SK-N-MC (cell line): ENCODE measurements around the gene LMF2.

Experiments
- EZH2 ChIP-seq: fragments of 200-600 bp; sonication (generic); IDR thresholded peaks from one replicate; pipeline ENCODE4 v1.6.1; 2017; ENCODE audit warnings: antibody characterized with exemption
- FOXP2 ChIP-seq: optimal IDR thresholded peaks from 2 replicates; pipeline ENCODE3; 2011; ENCODE audit warnings: mild to moderate bottlenecking, moderate library complexity; ENCODE audit not compliant: insufficient read depth; ENCODE audit errors: extremely low read length, control extremely low read depth
- POLR2AphosphoS5 ChIP-seq: IDR thresholded peaks from 2 replicates; pipeline ENCODE4 v1.6.1; 2012; ENCODE audit warnings: mild to moderate bottlenecking, low read depth, low read length, borderline replicate concordance

GRCh38 chr22:50454556-50455075 is 52.9 kb downstream of the LMF2 start:
- TF ChIP-seq EZH2 (no peak), POLR2AphosphoS5 (no peak), FOXP2 (no peak)
